GM23248 (cell line): ENCODE data around the gene TMIGD3.

Experiments used
- EZH2 ChIP-seq: fragments of 200-600 bp; sonication (generic); IDR thresholded peaks from 2 replicates; pipeline ENCODE4 v1.6.1; 2018; ENCODE audit warnings: antibody characterized with exemption, mild to moderate bottlenecking; ENCODE audit not compliant: insufficient read depth, poor library complexity, severe bottlenecking
- EZH2phosphoT487 ChIP-seq: fragments of 200-600 bp; sonication (generic); IDR thresholded peaks from 2 replicates; pipeline ENCODE4 v1.6.1; 2018; ENCODE audit warnings: antibody characterized with exemption, moderate library complexity, mild to moderate bottlenecking, low read depth; ENCODE audit not compliant: insufficient read depth

GRCh38 chr1:111506561-111506960, 3.1 kb upstream of the TMIGD3 start:
- TF ChIP-seq EZH2 (no peak), EZH2phosphoT487 (no peak)
